BE2C (cell line): Measurements from ENCODE around the gene RUNX2.

Experiments used
- DNase-seq: peaks from one replicate; pipeline ENCODE4 v3.0.0-alpha.2; 2020
- H3K27me3 ChIP-seq: fragments of 250-450 bp; sonication (Bioruptor Pico); 2 replicates; pipeline ENCODE4 v1.5.1; 2020; ENCODE audit warnings: mild to moderate bottlenecking
- H3K36me3 ChIP-seq: fragments of 250-450 bp; sonication (Bioruptor Pico); 2 replicates; pipeline ENCODE4 v1.5.1; 2020; ENCODE audit warnings: mild to moderate bottlenecking
- H3K4me1 ChIP-seq: fragments of 250-450 bp; sonication (Bioruptor Pico); 2 replicates; pipeline ENCODE4 v1.5.1; 2020
- H3K4me3 ChIP-seq: 2 replicates; pipeline ENCODE4 v1.5.1; 2011; ENCODE audit warnings: low read depth, low read length
- H3K9me3 ChIP-seq: fragments of 250-450 bp; sonication (Bioruptor Pico); 2 replicates; pipeline ENCODE4 v1.5.1; 2020
- CTCF ChIP-seq: IDR thresholded peaks from 2 replicates; pipeline ENCODE4 v1.5.1; 2012; ENCODE audit warnings: mild to moderate bottlenecking, low read depth, low read length

RUNX2 gene

GRCh38 chr6:45457141-45457540 lies 129.0 kb downstream of the RUNX2 start:
- H3K36me3 ChIP-seq: no peaks in the 10 kb centered on the region
- H3K4me3 ChIP-seq: no peak overlapping the region
- no peak for TF ChIP-seq CTCF
- H3K27me3 ChIP-seq: peaks cover 19% of the 10 kb centered on the region
- DNase-seq: no peak
- no peaks in the 10 kb centered on the region for H3K4me1 ChIP-seq
- no peaks in the 10 kb centered on the region for H3K9me3 ChIP-seq

GRCh38 chr6:45458672-45459071 lies 130.5 kb downstream of the RUNX2 start:
- DNase-seq: no peak
- H3K4me1 ChIP-seq: no peaks in the 10 kb centered on the region
- no peaks in the 10 kb centered on the region for H3K9me3 ChIP-seq
- peaks cover 19% of the 10 kb centered on the region for H3K27me3 ChIP-seq
- TF ChIP-seq CTCF: no peak
- no peak overlapping the region for H3K4me3 ChIP-seq
- no peaks in the 10 kb centered on the region for H3K36me3 ChIP-seq

- Histone ChIP-seq H3K4me3 (no peak overlapping the region), H3K36me3 (no peaks in the 10 kb centered on the region), H3K9me3 (no peaks in the 10 kb centered on the region), H3K4me1 (no peaks in the 10 kb centered on the region), H3K27me3 (peaks cover 13% of the 10 kb centered on the region)
- DNase-seq: no peak
- no peak for TF ChIP-seq CTCF
Measured at GRCh38 chr6:45460166-45460565, 132.0 kb downstream of the RUNX2 start.

GRCh38 chr6:45461486-45461885 lies 133.4 kb downstream of the RUNX2 start:
- no peaks in the 10 kb centered on the region for H3K36me3 ChIP-seq
- H3K27me3 ChIP-seq: peaks cover 9% of the 10 kb centered on the region
- DNase-seq: no peak
- H3K9me3 ChIP-seq: no peaks in the 10 kb centered on the region
- TF ChIP-seq CTCF: no peak
- H3K4me1 ChIP-seq: no peaks in the 10 kb centered on the region
- no peak overlapping the region for H3K4me3 ChIP-seq

GRCh38 chr6:45462190-45463134 lies 134.3 kb downstream of the RUNX2 start:
- H3K27me3 ChIP-seq: peaks cover 6% of the 10 kb centered on the region
- no peak for DNase-seq
- no peaks in the 10 kb centered on the region for H3K9me3 ChIP-seq
- no peaks in the 10 kb centered on the region for H3K36me3 ChIP-seq
- H3K4me1 ChIP-seq: no peaks in the 10 kb centered on the region
- no peak for TF ChIP-seq CTCF
- H3K4me3 ChIP-seq: no peak overlapping the region

GRCh38 chr6:45464685-45465084 lies 136.6 kb downstream of the RUNX2 start:
- TF ChIP-seq CTCF: no peak
- Histone ChIP-seq H3K4me3 (no peak overlapping the region), H3K27me3 (peaks cover 2% of the 10 kb centered on the region; the same call in 1 of the 2 replicates), H3K4me1 (no peaks in the 10 kb centered on the region), H3K9me3 (no peaks in the 10 kb centered on the region), H3K36me3 (no peaks in the 10 kb centered on the region)
- no peak for DNase-seq
